SHP77 treated with DMSO at 0.1 percent for 48 hours (cell line): ENCODE measurements around the gene TTLL5.
"Not testable (repeated sequence)": the region's sequence is repeated elsewhere in the genome, so short reads cannot be mapped to it uniquely, and the experiment has no call there.

Source experiments
- DNase-seq: peaks from one replicate; lab custom pipeline; 2025; lab: John Stamatoyannopoulos, UW

TTLL5 gene

DNA sequence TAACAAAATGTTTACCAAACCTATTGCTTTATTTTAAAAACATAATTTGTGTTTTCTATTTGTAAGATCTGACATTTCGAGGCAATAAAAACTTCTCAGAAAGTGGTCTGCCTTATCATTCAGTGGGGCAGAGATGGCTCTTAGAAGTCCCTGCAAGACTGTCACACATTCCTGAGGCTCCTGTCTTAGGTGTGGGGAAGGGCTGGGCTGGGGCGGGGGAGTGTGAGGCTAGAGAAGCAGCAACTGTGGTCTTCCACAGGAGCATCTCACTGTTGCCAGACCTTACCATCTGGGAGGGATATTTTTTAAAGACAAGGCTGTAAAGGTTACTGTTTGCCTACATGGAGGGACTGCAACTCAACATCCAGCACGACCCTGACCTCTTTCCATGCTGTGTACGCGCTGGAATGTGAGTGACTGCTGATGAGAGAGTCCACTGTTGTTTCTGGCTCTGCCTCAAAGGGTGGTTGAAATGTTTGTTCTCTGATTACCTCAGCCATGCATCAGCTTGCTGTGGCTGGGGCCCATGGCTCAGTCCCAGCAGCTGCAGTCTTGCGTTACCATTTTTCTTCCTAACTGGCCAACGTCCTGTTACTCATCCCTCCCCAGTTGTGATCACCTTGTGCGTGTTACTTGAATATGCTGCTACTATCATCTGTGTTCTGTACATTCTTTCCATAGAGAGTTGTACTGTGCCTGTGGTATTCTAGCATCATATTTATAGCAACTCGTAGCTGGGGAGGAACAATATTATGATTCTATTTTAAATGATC is 12.8 kb upstream of the TTLL5 start:
- peak; percentile 81 for DNase-seq

DNA sequence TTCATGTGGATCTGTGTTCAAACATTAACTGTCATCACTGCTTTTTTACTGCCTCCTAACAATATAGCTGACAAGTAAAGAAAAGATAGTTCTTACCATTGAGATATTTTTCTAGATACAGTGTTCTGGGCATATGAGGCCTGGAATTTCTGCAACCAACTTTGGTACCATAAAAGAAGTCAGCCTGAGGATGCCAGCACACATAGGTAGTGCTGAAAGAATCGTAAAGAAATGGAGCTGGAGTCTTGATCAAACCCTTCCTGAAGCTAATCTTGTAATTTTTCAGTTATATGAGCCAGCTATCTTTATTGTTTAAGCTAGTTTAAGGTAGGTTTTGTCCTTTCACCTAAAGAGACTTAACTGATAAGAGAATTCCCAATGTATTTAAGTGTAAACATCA is 11.7 kb upstream of the TTLL5 start:
- DNase-seq: no peak

DNA sequence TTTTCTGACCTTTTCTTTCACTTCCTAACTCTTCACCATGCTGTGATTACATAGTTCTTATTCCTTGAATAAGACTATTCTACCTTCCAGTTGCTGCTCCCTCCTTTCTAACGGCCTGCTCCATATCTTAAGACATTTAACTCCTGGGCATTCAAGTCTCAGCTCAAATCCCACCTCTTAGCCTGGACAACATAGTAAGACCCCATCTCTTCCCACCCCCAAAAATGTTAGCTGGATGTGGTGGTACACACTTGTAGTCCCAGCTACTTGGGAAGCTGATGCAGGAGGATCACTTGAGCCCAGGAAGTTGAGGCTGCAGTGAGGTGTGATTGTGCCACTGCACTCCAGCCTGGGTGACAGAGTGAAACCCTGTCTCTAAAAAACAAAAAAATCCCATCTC is 11.3 kb upstream of the TTLL5 start:
- DNase-seq: no peak

DNA sequence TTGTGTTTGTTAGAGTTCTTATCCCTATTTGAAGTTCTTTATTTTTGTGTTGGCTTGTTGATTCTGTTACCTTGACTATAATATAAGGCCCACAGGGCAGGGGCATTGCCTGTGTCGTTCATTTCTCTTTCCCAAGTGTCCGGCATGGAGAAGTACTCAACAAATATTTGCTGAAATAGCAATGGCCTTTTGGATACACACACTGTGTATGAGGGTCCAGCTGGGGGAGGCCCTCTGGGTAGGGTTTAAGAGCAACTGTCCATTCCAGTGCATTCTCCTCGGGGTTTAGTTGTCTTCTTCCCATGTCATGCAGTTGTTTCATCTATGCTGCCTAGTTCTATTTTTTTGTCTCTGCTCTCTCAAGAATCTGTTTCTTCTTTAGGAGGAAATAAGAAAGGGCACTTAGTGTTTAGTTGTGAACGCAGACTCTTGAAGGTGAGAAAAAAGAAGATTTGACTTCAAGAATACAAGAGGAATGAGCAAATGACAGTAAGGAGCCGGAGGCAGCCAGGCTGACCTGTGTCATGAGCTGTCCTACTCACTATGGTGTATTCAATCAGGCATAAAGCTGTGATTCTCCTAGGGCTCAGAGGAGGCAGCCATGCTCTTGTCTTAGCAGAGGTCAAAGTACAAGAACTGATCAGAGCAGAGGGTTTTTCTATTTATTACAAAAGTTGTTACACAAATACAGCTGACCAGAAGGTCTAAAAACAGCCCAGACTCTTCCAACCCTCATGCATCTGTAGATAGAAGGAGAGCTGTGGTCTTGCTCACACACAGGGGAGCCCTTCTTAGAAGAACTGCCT is 10.6 kb upstream of the TTLL5 start:
- no peak for DNase-seq

DNA sequence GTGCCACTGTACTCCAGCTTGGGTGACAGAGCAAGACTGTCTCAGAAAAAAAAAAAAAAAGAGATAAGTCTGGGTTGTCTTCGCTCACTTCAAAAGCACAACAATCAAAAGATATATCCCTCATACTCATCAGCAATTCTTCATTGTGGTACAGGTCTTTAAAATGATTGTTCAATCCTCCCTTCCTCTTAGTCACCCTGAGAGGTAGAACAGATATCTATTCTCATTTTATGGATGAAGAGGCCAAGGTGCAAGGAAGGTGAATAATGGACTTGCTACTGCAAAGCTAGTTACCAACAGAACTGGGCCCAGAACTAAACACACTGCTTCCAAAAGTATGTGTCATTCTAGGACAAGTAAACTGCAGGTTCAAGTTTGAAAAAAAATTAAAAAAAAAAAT is 7.5 kb upstream of the TTLL5 start:
- DNase-seq: no peak

DNA sequence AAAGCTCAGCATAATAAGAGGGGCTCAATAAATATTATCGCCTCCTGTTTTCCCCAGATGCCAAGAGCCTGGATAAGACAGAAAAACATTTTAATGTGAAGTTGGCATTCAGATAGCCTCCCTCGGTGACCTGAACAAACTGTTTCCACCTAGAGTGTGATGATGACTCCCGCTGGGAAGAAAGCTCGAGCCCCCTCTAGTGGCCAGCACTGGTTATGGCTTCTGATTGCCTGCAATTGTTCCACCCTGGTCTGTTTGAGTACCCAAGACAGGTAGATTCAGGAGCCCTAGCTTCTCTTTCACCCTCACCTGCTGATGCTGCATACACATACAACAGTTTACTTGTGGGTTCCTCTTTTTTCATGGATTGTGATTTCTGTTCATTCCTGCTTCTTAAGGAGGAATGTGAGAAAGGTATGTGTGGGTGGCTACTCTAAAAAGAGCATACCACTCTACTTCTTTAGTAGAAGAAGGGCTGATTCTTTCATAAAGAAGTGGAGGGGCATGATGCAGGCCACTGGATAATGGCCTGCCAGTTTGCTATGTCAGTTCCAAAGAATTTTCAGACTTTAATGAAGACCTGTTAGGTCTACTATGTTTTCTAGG is 6.8 kb upstream of the TTLL5 start:
- DNase-seq: peak; percentile 33

DNA sequence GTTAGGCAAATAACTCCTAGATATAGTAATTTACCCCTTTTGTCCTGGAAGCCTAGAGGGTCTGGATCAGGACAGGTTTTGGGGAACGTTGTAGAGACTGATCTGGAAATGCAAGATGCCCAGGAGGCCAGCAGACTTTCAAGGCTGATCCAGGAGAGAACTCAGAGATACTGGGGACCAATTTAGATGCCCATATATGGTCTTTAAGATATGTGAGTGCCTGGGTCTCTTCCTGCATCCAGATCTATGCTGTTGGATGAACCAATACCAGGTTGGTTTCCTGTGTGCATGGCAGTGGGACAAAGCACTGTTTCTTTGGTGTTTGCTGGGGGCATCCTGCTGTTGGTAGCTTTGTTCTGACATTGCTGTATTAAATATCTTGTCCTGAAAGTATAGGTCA is 5.8 kb upstream of the TTLL5 start:
- DNase-seq: no peak

DNA sequence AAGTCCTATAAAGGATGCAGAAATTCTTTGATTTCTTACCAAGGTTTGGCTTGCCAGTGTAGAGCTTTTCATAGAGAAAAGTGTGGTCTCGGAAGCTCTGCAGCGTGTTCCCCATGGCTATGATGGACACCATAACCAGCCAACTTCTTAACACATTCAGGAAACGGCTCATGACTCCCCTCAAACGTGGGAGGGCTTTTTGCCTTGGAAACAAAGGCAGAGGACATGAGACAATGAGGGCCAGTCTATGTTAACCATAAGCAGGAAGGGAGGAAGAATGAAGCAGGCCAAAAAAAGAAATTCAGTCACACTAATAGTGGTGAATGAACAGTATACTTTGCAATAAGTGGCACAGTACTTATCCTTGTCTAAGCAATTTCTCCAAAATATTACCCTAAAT is 3.7 kb upstream of the TTLL5 start:
- DNase-seq: no peak

DNA sequence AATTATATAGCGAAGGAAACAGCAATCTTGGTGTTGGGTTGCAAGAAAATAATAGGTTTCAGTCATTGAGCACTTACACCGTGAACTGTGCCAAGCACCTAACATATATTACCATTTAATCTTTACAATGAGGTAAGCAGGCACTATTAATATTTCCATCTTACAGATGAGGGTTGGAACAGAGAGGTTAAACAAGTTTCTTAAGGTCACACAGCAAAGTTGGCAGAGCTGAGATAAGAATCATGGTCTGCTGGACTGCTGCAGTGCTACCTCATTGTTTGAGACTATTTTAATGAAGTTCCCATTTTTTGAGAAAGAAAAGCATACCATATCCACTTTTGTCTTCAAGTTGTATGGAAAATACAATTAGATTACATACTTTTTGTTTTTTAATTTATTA is 2.1 kb upstream of the TTLL5 start:
- no peak for DNase-seq

DNA sequence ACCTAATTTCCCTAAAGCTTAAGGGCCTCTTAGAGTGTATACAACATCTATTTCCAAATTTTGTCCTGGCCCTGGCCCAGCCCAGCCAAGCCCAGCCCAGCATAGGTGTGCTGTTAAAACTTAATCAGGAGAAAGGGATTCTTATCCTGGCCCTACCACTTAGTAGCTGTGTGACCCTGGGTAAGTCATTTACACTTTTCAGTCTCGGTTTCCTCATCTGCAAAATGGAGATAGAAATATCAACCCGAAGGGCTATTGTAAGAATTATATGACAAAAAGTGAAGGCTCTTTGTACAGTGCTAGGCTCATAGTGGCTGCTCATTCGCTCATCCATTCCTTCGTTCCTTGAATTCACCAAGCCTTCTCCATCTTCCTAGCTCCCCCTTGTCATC is 812 bp upstream of the TTLL5 start:
- no peak for DNase-seq

DNA sequence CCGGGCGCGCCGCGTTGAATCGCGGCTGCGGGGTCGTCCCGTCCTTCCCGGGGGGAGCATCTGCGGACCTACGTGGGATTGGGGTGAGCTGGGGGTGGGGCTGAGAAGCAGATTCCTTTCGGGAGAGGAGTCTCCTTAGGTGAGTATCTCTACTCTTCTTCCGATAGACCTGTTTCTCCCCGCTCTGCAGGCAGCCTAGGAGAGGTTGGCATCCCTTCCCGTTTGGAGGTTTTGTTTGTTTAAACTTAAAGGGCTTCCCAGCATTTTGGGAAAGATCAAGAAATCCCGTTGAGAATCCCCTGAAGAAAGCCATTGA is 411 bp downstream of the TTLL5 start:
- DNase-seq: peak; percentile 52

DNA sequence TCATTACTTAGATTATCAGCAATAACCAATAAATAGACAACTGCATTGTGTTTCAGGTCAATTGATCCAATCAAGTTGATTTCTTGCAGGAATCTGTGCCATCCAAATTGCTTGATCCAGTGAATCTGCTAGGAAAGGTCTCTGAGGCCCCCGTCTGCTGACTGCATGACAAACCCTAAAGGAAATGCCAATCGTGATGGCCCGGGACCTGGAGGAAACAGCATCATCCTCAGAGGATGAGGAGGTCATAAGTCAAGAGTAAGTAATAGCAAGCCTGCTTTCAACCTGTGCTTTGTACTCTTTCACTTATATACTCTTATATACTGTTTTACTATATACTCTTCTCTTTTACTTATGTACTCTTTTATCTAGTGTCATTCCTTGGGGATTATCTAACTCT is 1.9 kb downstream of the TTLL5 start:
- no peak for DNase-seq

DNA sequence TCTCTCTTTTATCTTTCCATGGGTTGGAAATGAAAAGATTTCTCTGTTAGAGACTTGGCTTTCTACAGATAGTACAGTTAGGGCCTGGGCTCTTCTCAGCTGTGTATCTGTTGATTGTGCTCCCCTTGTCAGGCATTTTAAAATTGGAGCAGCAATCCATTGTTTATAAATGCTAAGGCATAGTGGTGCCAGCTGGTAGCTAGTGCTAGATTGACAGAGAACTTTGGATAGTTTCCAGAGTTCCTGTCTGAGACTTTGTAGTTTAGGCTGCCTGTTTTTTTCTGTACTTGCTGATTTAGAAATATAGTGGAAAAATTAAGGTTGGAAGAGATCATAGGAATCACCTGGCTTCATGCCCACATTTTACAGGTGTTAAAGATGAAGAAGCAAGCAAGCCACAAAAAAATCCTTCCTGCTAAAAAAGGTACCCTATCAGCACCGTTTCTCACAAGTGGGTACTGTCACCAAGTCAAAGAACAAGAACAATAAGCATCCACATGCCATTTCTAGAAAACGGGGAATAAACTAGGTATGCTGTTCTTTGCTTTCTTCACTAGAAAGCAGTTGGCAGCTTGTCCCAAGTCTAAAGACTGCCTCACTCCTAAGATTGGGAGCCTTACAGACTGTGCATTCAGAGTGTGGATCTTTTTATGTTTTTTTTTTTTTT is 6.2 kb downstream of the TTLL5 start:
- DNase-seq: no peak

DNA sequence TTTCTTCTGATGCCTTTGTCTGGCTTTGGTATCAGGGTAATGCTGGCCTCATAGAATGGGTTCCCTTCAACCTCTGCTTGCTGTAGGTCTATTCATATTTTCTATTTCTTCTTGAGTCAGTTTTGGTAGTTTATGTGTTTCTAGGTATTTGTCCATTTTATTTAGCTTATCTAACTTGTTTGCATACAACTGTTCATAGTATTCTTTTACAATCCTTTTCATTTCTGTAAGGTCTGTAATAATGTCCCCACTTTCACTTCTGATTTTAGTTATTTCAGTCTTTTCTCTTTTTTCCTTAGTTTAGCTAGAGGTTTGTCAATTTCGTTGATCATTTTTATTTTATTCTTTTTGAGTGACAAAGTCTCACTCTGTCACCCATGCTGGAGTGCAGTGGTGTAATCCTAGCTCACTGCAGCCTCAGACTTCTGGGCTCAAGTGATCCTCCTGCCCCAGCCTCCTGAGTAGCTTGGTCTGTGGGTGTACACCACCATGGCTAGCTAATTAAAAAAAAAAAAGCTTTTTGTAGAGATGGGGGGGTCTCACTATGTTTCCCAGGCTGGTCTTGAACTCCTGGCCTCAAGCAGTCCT is 11.7 kb downstream of the TTLL5 start:
- DNase-seq: no peak

DNA sequence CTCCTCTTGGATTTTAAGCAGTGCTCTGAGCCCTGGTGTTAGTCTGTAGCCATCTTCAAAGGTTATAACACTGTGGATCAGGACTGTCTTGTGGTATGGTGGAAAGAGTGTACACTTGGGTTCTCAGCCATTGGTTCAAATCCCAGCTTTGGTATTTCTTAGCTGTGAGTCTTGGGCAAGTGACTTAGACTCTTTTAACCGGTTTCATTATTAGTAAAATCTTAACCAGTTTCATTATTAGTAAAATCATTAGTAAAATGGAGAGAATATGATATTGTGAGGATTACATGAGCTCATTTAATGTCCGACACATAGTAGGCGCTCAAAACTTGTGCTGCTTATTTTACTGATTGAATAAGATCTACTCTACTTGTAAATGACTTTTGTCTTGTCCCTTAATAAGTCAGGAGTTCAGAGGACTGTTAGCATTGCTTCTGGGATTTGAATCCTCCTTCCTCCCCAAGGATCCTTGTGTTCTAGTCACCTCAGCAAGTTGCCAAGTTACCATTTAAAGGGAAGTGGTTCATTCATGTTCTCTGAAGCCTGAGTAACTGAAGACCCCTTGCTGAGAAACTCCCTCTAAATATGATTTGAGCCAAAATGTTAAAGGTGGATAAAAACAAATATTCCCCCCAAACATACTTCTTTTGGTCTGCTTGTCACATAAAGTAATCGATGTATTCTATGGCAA is 12.4 kb downstream of the TTLL5 start:
- DNase-seq: no peak

DNA sequence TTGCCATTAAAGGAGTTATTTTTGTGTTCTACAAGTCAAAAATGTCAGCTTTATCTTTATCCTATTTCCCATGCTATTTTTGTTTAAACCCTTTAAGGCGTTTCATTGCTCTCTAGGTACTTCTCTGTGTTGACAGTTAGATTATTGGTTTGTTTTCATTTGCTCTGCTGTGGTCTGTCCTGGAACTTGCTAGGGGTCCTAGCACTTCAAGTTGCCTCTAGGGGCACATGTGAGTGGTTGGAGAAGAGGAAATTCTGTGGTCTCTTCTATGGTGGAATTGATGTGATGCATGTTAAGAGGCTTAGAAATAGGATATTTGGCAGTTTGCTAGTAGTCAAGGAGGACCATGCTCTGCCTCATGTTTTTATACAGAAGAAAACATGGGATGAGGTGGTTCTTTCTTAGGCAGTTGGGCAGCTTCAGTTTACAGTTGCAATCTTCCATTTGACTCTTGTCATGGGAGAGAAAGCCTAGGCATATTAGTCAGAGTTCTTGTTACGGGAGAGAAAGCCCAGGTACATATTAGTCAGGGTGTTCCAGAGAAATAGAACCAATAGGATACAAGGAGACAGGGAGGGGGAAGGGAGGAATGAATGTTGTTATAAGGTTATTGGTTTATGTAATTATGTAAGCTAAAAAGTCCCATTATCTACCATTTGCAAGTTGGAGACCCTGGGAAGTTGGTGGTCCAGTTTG is 14.4 kb downstream of the TTLL5 start:
- no peak for DNase-seq

DNA sequence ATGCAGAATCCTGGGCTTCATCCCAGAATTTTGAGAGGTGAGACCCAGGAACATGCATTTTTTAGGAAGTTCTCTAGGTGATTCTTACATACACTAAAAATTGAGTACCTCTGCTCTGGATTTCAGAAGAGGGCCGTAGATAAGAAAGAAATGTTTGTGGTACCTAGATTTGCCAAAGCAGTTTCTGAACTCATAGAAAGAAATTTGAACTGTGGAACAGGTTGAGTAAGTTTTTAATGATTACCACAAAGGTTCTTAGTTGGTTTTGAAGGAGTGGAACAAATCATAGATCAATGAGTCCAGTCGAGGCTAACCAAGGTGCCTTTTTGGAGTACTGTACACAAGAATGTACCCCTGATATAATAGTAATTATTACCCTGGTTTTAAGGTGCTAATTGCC is 24.9 kb downstream of the TTLL5 start:
- no peak for DNase-seq

DNA sequence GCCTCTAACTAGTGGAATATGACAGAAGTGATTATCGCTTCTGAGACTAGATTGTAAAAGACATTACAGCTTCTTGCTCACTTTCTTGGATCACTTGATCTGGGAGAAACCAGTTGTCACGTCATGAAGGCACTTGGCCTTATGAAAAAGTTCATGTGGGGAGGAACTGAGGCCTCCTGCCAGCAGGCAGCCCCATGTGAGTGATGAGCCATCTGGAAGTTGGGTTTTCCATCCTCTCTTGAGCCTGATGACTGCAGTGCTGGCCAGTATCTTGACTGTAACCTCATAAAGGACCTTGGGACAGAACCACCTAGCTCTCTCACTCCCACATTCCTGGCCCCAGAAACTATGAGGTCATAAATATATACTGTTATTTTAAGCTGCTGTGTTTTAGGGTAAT is 28.0 kb downstream of the TTLL5 start:
- DNase-seq: no peak

DNA sequence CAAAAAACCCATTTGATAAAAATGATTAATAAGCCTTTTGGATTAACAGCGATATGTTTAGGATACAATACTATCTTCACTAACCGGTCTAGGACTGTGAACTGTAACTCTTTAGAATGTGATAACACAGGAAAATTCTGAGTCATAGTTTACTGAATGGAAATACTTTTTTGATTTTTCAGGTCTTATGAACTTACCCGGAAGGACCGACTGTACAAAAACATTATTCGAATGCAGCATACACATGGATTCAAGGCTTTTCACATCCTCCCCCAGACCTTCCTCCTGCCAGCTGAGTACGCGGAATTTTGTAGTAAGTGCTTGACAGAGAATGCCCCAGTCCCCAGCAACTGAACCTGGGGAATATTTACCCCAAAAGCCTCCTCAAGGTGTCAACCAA is 29.0 kb downstream of the TTLL5 start:
- DNase-seq: no peak

DNA sequence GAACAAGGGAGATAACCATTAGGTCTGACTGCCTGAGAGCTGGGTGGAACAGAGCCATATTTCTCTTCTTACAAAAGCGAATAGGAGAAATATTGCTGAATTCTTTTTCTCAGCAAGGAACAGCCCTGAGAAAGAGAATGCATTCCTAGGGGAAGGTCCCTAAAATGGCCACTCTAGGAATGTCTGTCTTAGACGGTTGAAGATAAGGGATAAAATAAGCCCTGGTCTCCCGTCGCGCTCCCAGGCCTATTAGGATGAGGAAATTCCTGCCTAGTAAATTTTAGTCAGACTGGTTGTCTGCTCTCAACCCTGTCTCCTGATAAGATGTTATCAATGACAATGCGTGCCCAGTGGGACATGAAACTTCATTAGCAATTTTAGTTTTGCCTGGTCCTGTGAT is 34.0 kb downstream of the TTLL5 start:
- DNase-seq: not testable (repeated sequence)

DNA sequence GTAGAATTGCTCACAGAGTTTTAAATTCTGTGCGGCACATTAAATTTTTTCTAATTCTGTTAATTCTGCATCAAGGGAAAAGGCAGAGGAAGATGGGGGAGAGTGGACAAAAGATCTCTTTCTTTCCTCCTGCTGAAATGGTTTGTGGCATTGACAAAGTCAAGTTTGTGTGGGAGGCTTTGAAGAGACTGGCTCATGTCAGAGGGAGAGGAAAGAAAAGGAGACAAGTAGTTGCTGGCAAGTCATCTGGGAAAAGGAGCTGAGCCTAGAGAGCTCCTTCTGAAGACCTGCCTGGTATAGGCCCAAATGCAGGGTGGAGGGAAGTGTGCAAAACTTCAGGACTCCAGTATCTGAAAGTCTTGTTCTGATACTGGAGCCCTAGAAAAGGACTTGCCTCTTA is 36.3 kb downstream of the TTLL5 start:
- no peak for DNase-seq
